WI38 (cell line): ENCODE results near the gene MPP2.

Source experiments
- H3K4me3 ChIP-seq: 2 replicates; pipeline ENCODE4 v1.5.1; 2011; ENCODE audit warnings: low read depth, mild to moderate bottlenecking, control low read depth, low read length
- TF ChIP-seq, protein P1 (sequence below): IDR thresholded peaks from 2 replicates; pipeline ENCODE4 v1.5.1; 2012; ENCODE audit warnings: low read depth, mild to moderate bottlenecking, control low read depth, low read length

MPP2 gene

DNA sequence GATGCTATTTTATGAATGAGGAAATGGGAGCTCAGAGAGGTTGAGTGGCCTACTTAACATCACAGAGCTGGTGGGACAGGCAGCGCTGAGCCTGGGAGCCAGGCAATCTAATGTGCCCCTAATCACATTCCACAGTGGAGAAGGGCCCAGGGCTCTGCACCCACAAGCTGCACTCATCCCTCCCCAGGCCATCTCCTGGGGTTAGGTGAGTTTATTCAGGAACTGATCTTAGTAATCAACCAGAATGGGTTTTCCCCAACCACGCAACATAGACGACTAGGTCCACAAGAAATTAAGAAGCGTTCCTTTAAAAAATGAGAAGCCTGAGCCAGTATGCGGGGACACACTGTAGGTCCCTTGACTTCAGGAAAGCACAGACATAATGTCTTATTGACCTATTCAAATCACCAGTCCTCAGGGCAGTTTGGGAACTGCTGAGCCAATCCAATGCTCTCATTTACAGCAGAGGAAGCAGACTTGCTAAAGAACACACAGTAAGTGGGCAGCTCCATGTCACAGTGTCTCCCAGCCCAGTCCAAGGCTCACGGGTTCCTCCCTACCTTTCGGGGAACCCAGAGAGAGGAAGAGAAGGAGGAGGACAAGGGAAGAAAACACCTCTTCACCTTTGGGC, 76.7 kb downstream of the MPP2 start:
- TF ChIP-seq, protein P1, sequence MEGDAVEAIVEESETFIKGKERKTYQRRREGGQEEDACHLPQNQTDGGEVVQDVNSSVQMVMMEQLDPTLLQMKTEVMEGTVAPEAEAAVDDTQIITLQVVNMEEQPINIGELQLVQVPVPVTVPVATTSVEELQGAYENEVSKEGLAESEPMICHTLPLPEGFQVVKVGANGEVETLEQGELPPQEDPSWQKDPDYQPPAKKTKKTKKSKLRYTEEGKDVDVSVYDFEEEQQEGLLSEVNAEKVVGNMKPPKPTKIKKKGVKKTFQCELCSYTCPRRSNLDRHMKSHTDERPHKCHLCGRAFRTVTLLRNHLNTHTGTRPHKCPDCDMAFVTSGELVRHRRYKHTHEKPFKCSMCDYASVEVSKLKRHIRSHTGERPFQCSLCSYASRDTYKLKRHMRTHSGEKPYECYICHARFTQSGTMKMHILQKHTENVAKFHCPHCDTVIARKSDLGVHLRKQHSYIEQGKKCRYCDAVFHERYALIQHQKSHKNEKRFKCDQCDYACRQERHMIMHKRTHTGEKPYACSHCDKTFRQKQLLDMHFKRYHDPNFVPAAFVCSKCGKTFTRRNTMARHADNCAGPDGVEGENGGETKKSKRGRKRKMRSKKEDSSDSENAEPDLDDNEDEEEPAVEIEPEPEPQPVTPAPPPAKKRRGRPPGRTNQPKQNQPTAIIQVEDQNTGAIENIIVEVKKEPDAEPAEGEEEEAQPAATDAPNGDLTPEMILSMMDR = no peak
- no peak overlapping the region for H3K4me3 ChIP-seq

DNA sequence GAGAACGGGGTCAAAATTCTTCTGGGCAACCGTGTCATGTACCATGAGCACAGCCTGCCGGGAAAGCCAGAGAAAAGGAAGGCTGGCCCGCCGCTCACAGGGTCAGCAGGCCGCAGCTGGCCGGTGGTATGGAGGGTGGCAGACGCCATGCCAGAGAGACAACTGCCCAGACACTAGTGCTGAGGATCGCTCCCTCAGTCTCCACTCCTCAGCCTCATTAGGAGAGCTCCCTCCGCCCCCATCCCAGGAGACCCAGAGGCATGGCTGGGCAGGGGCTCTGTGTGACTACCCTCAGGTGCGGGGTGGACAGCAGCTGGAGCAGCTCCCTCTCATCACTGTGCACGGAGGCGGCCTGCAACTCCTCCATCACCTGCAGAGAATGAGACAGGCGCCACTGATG, 77.6 kb downstream of the MPP2 start:
- no peak overlapping the region for H3K4me3 ChIP-seq
- TF ChIP-seq, protein P1 = no peak

DNA sequence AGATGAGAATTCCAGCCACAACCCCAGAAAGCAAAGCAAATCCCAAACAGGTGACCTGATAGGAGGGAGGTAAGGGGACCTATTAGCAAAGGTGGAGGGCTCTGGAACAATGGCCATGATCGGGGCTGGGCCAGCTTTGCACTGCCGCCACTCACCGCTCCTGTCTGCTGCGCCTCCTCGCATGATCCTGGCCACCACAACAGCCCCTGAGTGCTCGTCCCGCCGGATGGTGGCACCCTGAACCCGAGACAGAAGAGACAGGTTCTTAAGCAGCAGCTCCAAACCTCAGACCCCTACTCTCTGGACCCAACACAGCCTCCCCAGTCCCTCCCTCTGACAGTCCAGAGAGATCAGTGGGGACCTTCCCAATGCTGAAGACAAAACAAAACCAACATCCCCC, 79.7 kb downstream of the MPP2 start:
- TF ChIP-seq, protein P1 = no peak

DNA sequence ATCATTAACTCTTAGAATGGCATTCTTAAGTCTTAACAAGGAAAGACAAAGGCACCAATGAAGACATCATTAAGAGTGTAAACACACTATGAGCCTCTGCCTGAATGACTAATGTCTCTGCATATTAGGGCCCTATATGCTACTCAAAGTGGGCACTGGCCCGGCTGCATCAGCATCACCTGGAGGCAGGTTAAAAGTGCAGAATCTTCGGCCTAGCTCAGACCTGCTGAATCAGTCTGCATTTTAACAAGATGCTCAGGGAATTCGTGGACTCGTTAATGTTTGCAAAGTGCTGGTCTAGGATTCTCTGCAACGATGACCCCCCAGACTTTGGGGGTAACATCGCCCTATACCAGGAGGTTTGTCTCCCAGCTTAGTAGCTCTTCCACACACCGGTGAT, 81.1 kb downstream of the MPP2 start:
- TF ChIP-seq, protein P1 = no peak
- no peak overlapping the region for H3K4me3 ChIP-seq

More for the DNA sequence above, 79.7 kb downstream of the MPP2 start:
- no peak overlapping the region for H3K4me3 ChIP-seq

DNA sequence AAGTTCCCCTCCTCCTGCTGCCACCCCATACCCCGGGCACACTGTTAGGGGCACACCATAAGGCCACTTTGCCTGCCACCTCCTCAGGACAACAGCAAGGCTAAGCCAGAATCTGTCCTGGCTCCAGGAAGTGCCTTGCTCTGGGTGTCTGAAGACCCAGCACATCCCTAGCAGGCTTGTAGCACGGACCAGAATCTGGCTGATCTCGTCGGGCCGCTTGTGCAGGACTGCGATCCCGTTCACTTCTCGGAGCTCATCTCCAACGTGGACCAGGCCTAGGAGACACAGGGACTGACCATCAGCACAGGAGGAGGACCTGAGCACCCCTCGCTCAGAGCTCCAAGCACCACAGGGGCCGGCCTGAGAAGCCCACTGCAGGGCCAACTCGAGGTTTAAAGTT, 81.8 kb downstream of the MPP2 start:
- TF ChIP-seq, protein P1 = no peak
- H3K4me3 ChIP-seq = no peak overlapping the region
